Body of pancreas (tissue), 4 donors: ENCODE results near the gene CT83.

Source experiments
- POLR2A ChIP-seq, 3 donors: fragments of 450-650 bp; IDR thresholded peaks; one replicate each; pipeline ENCODE4 v1.6.1; 2016; ENCODE audit warnings: antibody characterized with exemption in 3 of 3, mild to moderate bottlenecking in 2 of 3
- TF ChIP-seq, protein P1 (sequence below), 7 experiments: fragments of 450-650 bp in 4 of 7; fragments of 200-600 bp in 3 of 7; sonication (generic) in 3 of 7; IDR thresholded peaks; one replicate each; pipeline ENCODE4 v1.5.1; 2016 to 2019; ENCODE audit warnings: antibody characterized with exemption in 7 of 7

DNA sequence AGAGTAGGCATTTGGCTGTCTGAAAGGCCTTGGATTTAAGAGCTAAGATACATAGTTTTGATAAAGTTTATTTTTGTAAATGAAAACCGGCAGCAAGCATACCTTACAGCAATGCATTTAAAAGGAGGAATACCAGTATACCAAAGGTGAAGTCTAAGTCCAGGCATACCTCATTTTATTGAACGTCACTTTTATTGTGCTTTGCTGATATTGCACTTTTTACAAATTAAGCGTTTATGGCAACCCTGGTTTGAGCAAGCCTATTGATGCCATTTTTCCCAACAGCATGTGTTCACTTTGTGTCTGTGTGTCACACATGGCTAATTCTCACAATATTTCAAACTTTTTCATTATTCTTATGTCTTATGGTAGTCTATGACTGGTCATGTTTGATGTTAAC, 34.8 kb downstream of the CT83 start:
- TF ChIP-seq, protein P1, sequence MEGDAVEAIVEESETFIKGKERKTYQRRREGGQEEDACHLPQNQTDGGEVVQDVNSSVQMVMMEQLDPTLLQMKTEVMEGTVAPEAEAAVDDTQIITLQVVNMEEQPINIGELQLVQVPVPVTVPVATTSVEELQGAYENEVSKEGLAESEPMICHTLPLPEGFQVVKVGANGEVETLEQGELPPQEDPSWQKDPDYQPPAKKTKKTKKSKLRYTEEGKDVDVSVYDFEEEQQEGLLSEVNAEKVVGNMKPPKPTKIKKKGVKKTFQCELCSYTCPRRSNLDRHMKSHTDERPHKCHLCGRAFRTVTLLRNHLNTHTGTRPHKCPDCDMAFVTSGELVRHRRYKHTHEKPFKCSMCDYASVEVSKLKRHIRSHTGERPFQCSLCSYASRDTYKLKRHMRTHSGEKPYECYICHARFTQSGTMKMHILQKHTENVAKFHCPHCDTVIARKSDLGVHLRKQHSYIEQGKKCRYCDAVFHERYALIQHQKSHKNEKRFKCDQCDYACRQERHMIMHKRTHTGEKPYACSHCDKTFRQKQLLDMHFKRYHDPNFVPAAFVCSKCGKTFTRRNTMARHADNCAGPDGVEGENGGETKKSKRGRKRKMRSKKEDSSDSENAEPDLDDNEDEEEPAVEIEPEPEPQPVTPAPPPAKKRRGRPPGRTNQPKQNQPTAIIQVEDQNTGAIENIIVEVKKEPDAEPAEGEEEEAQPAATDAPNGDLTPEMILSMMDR (IDR thresholded peaks at IDR 0.05) = no peak
- TF ChIP-seq POLR2A (IDR thresholded peaks at IDR 0.05) = no peak
